ENCODE results near the gene CAMK1D. TPM values are rescaled to one million over a fixed set of nuclear protein-coding genes. Genes with fewer than 3 reads are reported as not detected.

Gene CAMK1D
- total and polyA plus RNA-seq, 10 of the 15 experiments (the other 5 are each of a cell fraction or from before 2014, with no cell fraction given): 2.1 to 35.5 (median 14.7) TPM

GRCh38 chr10:12822126-12822892 is 473.0 kb downstream of the CAMK1D start:
- intact Hi-C loops (cut with micrococcal nuclease; ENCODE audit: unreplicated experiment): no loop called here
- TF ChIP-seq TCF3 (IDR thresholded peaks at IDR 0.05; ENCODE audit: borderline replicate concordance, insufficient read depth, low read depth, low read length) (no peak), BCLAF1 (IDR thresholded peaks at IDR 0.05) (no peak), LARP7 (IDR thresholded peaks at IDR 0.05) (no peak), CREB1 (IDR thresholded peaks at IDR 0.05; ENCODE audit: low read depth) (no peak), RAD21 (IDR thresholded peaks at IDR 0.05; ENCODE audit: insufficient read depth, low read depth, low read length) (no peak), PML (IDR thresholded peaks at IDR 0.05; ENCODE audit: low read length) (no peak)
- TF ChIP-seq, protein P1, sequence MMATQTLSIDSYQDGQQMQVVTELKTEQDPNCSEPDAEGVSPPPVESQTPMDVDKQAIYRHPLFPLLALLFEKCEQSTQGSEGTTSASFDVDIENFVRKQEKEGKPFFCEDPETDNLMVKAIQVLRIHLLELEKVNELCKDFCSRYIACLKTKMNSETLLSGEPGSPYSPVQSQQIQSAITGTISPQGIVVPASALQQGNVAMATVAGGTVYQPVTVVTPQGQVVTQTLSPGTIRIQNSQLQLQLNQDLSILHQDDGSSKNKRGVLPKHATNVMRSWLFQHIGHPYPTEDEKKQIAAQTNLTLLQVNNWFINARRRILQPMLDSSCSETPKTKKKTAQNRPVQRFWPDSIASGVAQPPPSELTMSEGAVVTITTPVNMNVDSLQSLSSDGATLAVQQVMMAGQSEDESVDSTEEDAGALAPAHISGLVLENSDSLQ (IDR thresholded peaks at IDR 0.05): no peak
- Histone ChIP-seq H3K79me2 (ENCODE audit: control insufficient read depth, insufficient read depth, low read length) (no peaks in the 10 kb centered on the region), H3K9ac (ENCODE audit: control insufficient read depth, insufficient read depth, low read length) (no peak overlapping the region), H3K27ac (ENCODE audit: control insufficient read depth, insufficient read depth) (no peak overlapping the region), H4K20me1 (ENCODE audit: control insufficient read depth, insufficient read depth) (no peaks in the 10 kb centered on the region), H3K4me3 (no peak overlapping the region), H2AFZ (ENCODE audit: control insufficient read depth, low read depth, low read length) (no peak overlapping the region), H3K36me3 (ENCODE audit: control insufficient read depth in 2 of 2, insufficient read depth in 2 of 2, low read length in 1 of 2) (no peaks in the 10 kb centered on the region; a peak in 1 of 4 replicates), H3K4me1 (ENCODE audit: control insufficient read depth, insufficient read depth, low read length) (no peaks in the 10 kb centered on the region), H3K4me2 (ENCODE audit: control insufficient read depth, insufficient read depth) (no peak overlapping the region), H3K9me3 (replicated peaks; ENCODE audit: control insufficient read depth, insufficient read depth, low read length) (no peaks in the 10 kb centered on the region), H3K27me3 (replicated peaks in 1 of 2; ENCODE audit: control insufficient read depth in 2 of 2, insufficient read depth in 2 of 2, low read length in 1 of 2) (no peaks in the 10 kb centered on the region)
- ATAC-seq (no peak), FAIRE-seq (no peak), DNase-seq (ENCODE audit: low read depth, low spot score) (no peak)
- WGBS (ENCODE audit: insufficient coverage, insufficient replicate concordance, low lambda C conversion rate, missing lambda C conversion rate): 89% methylated on average over 16 of the region's 16 CpGs
- ChIA-PET SMC1A (ENCODE audit: uncharacterized antibody, unreplicated experiment) (no interaction called here), RAD21 (ENCODE audit: unreplicated experiment) (no interaction called here), CTCF (no interaction called here), POLR2A (no interaction called here)
- in situ Hi-C loops (cut with MboI): no loop called here
- no TSS peak for BruUV-seq (replicated peaks)

Measured in GM12878 (cell line).